ENCODE measurements around the gene FXYD2.

FXYD2 gene

GRCh38 chr11:117830674-117831351, 6.3 kb upstream of the FXYD2 start:
- CTCF ChIA-PET, result no interaction called here

DNA sequence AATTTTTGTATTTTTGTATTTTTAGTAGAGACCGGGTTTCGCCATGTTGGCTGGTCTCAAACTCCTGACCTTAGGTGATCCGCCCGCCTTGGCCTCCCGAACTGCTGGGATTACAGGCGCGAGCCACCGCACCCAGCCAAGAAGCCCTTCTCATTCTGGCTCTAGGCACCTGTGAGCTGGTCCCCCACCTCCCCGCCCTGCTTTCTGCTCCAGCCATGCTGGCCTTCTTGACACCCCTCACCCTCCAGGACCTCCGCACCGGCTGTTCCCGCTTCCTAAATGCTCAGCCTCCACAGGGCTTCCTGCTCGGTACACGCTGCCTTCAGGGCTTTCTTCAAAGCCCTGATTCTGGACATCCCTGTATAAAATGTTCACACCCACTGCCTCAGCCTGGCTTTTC, 5.5 kb upstream of the FXYD2 start:
- DNase-seq (ENCODE audit: extremely low spot score), result no peak
- TF ChIP-seq SUZ12 (IDR thresholded peaks at IDR 0.05), result no peak
- no peak for TF ChIP-seq SP1 (IDR thresholded peaks at IDR 0.05)
- no peak for TF ChIP-seq TARDBP (IDR thresholded peaks at IDR 0.05)
- no peak for TF ChIP-seq FOXK2 (IDR thresholded peaks at IDR 0.05)
- TF ChIP-seq HDGF (IDR thresholded peaks at IDR 0.05; ENCODE audit: borderline replicate concordance), result no peak
- no peak for TF ChIP-seq LEF1 (IDR thresholded peaks at IDR 0.05; ENCODE audit: borderline replicate concordance)
- TF ChIP-seq BHLHE40 (IDR thresholded peaks at IDR 0.05; ENCODE audit: borderline replicate concordance), result no peak
- TF ChIP-seq FOXM1 (IDR thresholded peaks at IDR 0.05; ENCODE audit: borderline replicate concordance), result no peak
- TF ChIP-seq FOXA1 (IDR thresholded peaks at IDR 0.05), result no peak
- TF ChIP-seq CTBP1 (IDR thresholded peaks at IDR 0.05; ENCODE audit: borderline replicate concordance), result no peak
- TF ChIP-seq L3MBTL2 (conservative IDR thresholded peaks at IDR 0.05), result no peak
- no peak for TF ChIP-seq ELF4 (IDR thresholded peaks at IDR 0.05)
- no peak for TF ChIP-seq NFRKB (IDR thresholded peaks at IDR 0.05)
- TF ChIP-seq PKNOX1 (IDR thresholded peaks at IDR 0.05), result no peak
- TF ChIP-seq ZNF384 (IDR thresholded peaks at IDR 0.05), result no peak
- no peak for TF ChIP-seq ARNT (IDR thresholded peaks at IDR 0.05)
- POLR2A ChIA-PET, result no interaction called here
- CTCF ChIA-PET, result no interaction called here

More at GRCh38 chr11:117830674-117831351, 6.3 kb upstream of the FXYD2 start:
- POLR2A ChIA-PET, result no interaction called here
- TF ChIP-seq SUZ12 (IDR thresholded peaks at IDR 0.05) (no peak), ELF4 (IDR thresholded peaks at IDR 0.05) (no peak), BHLHE40 (IDR thresholded peaks at IDR 0.05; ENCODE audit: borderline replicate concordance) (no peak), L3MBTL2 (conservative IDR thresholded peaks at IDR 0.05) (no peak), TARDBP (IDR thresholded peaks at IDR 0.05) (no peak), HDGF (IDR thresholded peaks at IDR 0.05; ENCODE audit: borderline replicate concordance) (no peak), FOXA1 (IDR thresholded peaks at IDR 0.05) (no peak), SP1 (IDR thresholded peaks at IDR 0.05) (no peak), ARNT (IDR thresholded peaks at IDR 0.05) (no peak), CTBP1 (IDR thresholded peaks at IDR 0.05; ENCODE audit: borderline replicate concordance) (no peak), LEF1 (IDR thresholded peaks at IDR 0.05; ENCODE audit: borderline replicate concordance) (no peak), NFRKB (IDR thresholded peaks at IDR 0.05) (no peak), FOXM1 (IDR thresholded peaks at IDR 0.05; ENCODE audit: borderline replicate concordance) (no peak), FOXK2 (IDR thresholded peaks at IDR 0.05) (no peak), ZNF384 (IDR thresholded peaks at IDR 0.05) (no peak), PKNOX1 (IDR thresholded peaks at IDR 0.05) (no peak)
- DNase-seq (ENCODE audit: extremely low spot score), result no peak

DNA sequence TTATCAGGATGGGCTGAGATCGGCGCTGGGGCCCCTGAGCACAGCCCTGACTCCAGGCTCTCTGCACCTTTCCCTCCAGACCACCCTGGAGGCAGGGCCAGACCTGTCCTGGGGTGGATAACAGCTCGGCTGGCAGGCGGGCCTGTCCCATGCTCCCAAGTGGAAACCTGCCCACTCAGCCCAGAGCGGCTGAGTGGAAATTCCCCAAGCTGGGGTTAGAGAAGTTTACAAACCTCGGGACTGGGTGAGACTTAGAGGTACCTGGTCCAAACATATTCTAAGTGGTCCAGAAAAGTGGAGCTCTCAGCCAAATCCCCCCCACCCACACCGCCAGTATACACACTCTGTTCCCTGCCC, 4.8 kb upstream of the FXYD2 start:
- no peak for DNase-seq (ENCODE audit: extremely low spot score)
- no peak for TF ChIP-seq FOXK2 (IDR thresholded peaks at IDR 0.05)
- TF ChIP-seq TARDBP (IDR thresholded peaks at IDR 0.05), result no peak
- no peak for TF ChIP-seq FOXM1 (IDR thresholded peaks at IDR 0.05; ENCODE audit: borderline replicate concordance)
- no peak for TF ChIP-seq SP1 (IDR thresholded peaks at IDR 0.05)
- no peak for TF ChIP-seq SUZ12 (IDR thresholded peaks at IDR 0.05)
- no peak for TF ChIP-seq FOXA1 (IDR thresholded peaks at IDR 0.05)
- TF ChIP-seq ELF4 (IDR thresholded peaks at IDR 0.05), result no peak
- no peak for TF ChIP-seq ZNF384 (IDR thresholded peaks at IDR 0.05)
- TF ChIP-seq BHLHE40 (IDR thresholded peaks at IDR 0.05; ENCODE audit: borderline replicate concordance), result no peak
- TF ChIP-seq PKNOX1 (IDR thresholded peaks at IDR 0.05), result no peak
- POLR2A ChIA-PET, result no interaction called here
- CTCF ChIA-PET, result no interaction called here

DNA sequence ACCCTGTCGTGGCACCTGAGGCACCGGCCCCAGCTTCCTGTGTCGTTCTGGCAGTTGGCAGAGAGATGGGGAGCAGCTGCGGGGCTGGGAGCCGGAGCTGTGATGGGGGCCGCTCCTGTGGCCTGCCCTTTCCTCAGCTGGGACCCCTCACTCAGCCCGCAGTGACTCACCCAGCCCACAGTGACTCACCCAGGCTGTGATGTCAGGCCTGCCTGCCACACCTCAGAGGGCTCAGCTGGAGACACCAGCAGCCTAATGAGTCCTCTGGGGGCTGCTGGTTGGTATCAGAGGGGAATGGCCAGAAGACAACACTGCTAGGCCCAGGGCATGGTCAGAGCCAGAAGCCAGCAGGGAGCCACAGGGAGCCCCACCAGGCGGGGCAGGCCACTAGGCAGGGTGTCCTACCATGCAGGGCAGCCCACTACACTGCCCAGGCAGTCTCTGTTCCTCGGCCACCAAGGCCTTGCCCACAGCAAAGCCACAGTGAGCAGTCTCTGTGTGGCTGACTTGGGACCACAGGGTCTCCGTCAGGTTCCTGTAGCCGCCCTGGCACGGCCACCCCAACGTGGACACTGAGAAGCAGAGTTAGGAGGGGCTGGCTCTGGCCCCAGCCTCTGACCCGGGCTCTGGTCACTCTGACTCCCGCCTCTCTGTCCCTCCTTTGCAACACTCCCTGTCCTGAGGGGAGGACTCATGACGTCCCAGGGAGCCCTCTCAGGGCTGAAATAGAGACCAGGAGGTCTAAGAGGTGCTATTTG, 4.2 kb upstream of the FXYD2 start:
- CTCF ChIA-PET, result no interaction called here
- POLR2A ChIA-PET, result interaction anchor here (1.2 kb wide), 1 partner anchor 120 kb away, joined by 4 read pairs; no protein-coding TSS in a partner anchor
- TF ChIP-seq ZNF384 (IDR thresholded peaks at IDR 0.05) (no peak), SUZ12 (IDR thresholded peaks at IDR 0.05) (no peak), FOXA1 (IDR thresholded peaks at IDR 0.05) (no peak), ELF4 (IDR thresholded peaks at IDR 0.05) (no peak), FOXK2 (IDR thresholded peaks at IDR 0.05) (no peak), L3MBTL2 (conservative IDR thresholded peaks at IDR 0.05) (no peak), HDGF (IDR thresholded peaks at IDR 0.05; ENCODE audit: borderline replicate concordance) (no peak), SP1 (IDR thresholded peaks at IDR 0.05) (no peak), BHLHE40 (IDR thresholded peaks at IDR 0.05; ENCODE audit: borderline replicate concordance) (no peak), PKNOX1 (IDR thresholded peaks at IDR 0.05) (no peak), NFRKB (IDR thresholded peaks at IDR 0.05) (no peak), FOXM1 (IDR thresholded peaks at IDR 0.05; ENCODE audit: borderline replicate concordance) (no peak), LEF1 (IDR thresholded peaks at IDR 0.05; ENCODE audit: borderline replicate concordance) (no peak), CTBP1 (IDR thresholded peaks at IDR 0.05; ENCODE audit: borderline replicate concordance) (no peak), ARNT (IDR thresholded peaks at IDR 0.05) (no peak), TARDBP (IDR thresholded peaks at IDR 0.05) (no peak)
- no peak for DNase-seq (ENCODE audit: extremely low spot score)
